Mucosa of descending colon (tissue), 3 donors: Measurements from ENCODE around the gene MAT2A. TPM values are rescaled to one million over a fixed set of nuclear protein-coding genes. Genes with fewer than 3 reads are reported as not detected.
A peak's percentile ranks its signal among the peaks of the same experiment; 100 is the strongest.
"Not testable (repeated sequence)": the region's sequence is repeated elsewhere in the genome, so short reads cannot be mapped to it uniquely, and the experiment has no call there.

ENCODE experiments used
- ATAC-seq: fragments of 200-7000 bp; cut with Tn5 transposase; one replicate; pipeline ENCODE4 v1.9.1; 2020; ENCODE audit warnings: mild to moderate bottlenecking, moderate library complexity
- DNase-seq, 3 donors: peaks; one replicate each; pipeline ENCODE4 v3.0.0-alpha.2; 2020
- H3K36me3 ChIP-seq: fragments of 200-600 bp; one replicate; pipeline ENCODE4 v1.8.0; 2021; ENCODE audit warnings: low read depth, mild to moderate bottlenecking
- H3K4me1 ChIP-seq: fragments of 200-600 bp; one replicate; pipeline ENCODE4 v1.8.0; 2021; ENCODE audit warnings: low read depth, mild to moderate bottlenecking
- H3K4me3 ChIP-seq: fragments of 200-600 bp; one replicate; pipeline ENCODE4 v1.8.0; 2021; ENCODE audit warnings: mild to moderate bottlenecking
- H3K9me3 ChIP-seq: fragments of 200-600 bp; one replicate; pipeline ENCODE4 v1.8.0; 2021; ENCODE audit warnings: mild to moderate bottlenecking
- CTCF ChIP-seq: fragments of 200-600 bp; IDR thresholded peaks from one replicate; pipeline ENCODE4 v1.8.0; 2022; ENCODE audit warnings: antibody characterized with exemption, mild to moderate bottlenecking
- intact Hi-C, 2 donors: fragments of 100-400 bp; cut with DNase I in 1 of 2; cut with micrococcal nuclease in 1 of 2; formaldehyde crosslinking; loops; one replicate each; pipeline versions ENCODE4 v1.11.0 to v1.11.1; 2022; cut with DNase I, micrococcal nuclease
- total RNA-seq, 3 donors: library from RNA; stranded (reverse); fragmentation: NEBNext Ultra II Directional in 2 of 3; extraction: Animal tissue kit (Norgen Biotek cat#: 25700) in 2 of 3; gene quantifications; one replicate each; pipeline versions ENCODE4 v1.2.1 to v1.2.4, GENCODE V29; 2021 to 2023
- donor health status: DM: no; HTN: no; CAD: no; lungs with moderate emphysema.
- donor health status: DM: no; HTN: no; CAD: no.
- donor health status: DM: no; HTN: yes; CAD: no.

Gene MAT2A
- total RNA-seq, 3 donors from 2014 or later = 156 to 229 (median 167) TPM

DNA sequence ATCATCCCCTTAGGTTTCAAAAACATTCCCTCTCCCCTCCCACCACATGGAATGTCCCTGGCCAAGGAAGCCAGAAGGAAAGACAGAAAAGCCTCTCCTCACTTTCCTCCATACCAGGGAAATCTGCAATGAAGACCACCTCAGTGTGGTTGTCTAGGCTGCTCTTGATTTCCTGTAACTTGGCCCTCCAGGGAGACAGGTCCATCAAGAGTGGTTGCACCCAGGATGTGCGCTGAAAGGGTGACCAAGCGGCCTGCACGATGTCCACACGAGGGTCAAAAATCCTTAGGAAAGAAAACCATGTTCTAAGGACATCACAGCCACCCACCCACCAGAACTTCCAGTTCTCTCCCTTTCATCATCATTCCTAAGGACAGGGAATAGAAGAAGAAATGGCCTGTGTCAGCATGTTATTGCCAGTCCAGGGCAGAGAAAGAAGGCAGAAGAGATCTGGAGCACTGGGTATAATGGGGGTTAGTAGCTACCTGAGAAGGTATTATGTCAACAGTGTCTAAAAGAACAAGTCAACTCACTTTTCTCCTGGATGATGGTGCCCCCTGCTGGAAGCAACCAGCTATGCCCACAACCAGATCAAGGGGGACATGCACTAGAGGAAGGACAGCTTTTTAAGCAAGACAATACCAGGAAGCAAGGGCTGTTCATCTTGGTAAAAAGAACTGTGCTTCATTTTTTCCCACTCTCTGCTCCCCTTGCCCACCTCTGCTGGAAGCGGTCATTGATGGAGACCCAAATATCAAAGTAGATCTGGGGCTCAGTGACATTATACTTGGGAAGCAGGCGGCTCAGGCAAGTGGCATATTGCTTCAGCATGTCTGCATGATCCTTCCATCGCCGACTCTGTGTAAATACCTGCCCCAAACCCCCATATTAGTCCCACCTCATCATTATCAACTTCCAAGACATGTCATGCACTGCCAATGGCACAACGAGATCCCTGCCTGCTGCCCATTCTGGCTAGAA lies 13.0 kb downstream of the MAT2A start:
- DNase-seq = peak; percentile 78 to 92 (median 89)
- ATAC-seq = peak; percentile 91
- no peaks in the 10 kb centered on the region for H3K4me1 ChIP-seq
- H3K36me3 ChIP-seq = no peaks in the 10 kb centered on the region
- intact Hi-C loops = loop anchor here (1.0 to 5.0 kb wide), 2 partner anchors 130 to 132 kb away; no protein-coding TSS in a partner anchor
- H3K4me3 ChIP-seq = no peak overlapping the region
- peak; percentile 79 for TF ChIP-seq CTCF
- H3K9me3 ChIP-seq = no peaks in the 10 kb centered on the region

- Histone ChIP-seq H3K9me3 (no peaks in the 10 kb centered on the region), H3K4me1 (no peaks in the 10 kb centered on the region), H3K36me3 (no peaks in the 10 kb centered on the region), H3K4me3 (no peak overlapping the region)
- intact Hi-C loops = loop anchor here in 1 of 2 donors (5.0 kb wide), 1 partner anchor 131 kb away; no protein-coding TSS in a partner anchor
- DNase-seq (no peak), ATAC-seq (no peak)
- TF ChIP-seq CTCF = no peak
Measured at GRCh38 chr2:85553184-85553583, 14.2 kb downstream of the MAT2A start.

- Histone ChIP-seq H3K4me3 (no peak overlapping the region), H3K9me3 (no peaks in the 10 kb centered on the region), H3K36me3 (no peaks in the 10 kb centered on the region), H3K4me1 (peaks cover 3% of the 10 kb centered on the region)
- ATAC-seq = no peak
- DNase-seq = no peak
- intact Hi-C loops = loop anchor here in 1 of 2 donors (5.0 kb wide), 1 partner anchor 133 kb away; no protein-coding TSS in a partner anchor
- no peak for TF ChIP-seq CTCF
Measured at GRCh38 chr2:85554980-85555612, 16.1 kb downstream of the MAT2A start.

- no peak for TF ChIP-seq CTCF
- H3K36me3 ChIP-seq = no peaks in the 10 kb centered on the region
- intact Hi-C loops = no loop called here
- H3K9me3 ChIP-seq = no peaks in the 10 kb centered on the region
- H3K4me3 ChIP-seq = no peak overlapping the region
- DNase-seq (no peak), ATAC-seq (no peak)
- H3K4me1 ChIP-seq = peaks cover 7% of the 10 kb centered on the region
Measured at GRCh38 chr2:85557130-85557529, 18.2 kb downstream of the MAT2A start.

DNA sequence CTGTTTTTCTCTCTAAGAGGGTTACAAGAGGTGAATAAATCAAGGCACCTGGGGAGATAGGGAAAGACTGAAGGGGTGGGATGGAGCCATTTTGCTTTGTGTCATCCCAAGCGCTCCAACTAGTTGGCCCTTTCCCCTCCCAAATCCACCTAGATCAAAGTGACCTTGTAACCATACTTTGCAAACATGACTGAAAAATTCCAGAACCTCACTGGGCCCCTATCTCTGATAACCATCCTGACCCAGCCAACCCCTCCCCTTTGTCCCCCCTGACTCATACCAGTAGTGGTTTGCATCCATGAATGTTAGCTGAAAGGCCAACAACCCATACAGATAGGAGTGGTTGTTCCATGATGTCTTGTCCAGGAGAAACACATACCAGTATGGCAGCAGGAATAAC lies 19.2 kb downstream of the MAT2A start:
- DNase-seq = no peak
- Histone ChIP-seq H3K4me3 (no peak overlapping the region), H3K4me1 (peaks cover 7% of the 10 kb centered on the region), H3K9me3 (no peaks in the 10 kb centered on the region), H3K36me3 (no peaks in the 10 kb centered on the region)
- no peak for ATAC-seq
- intact Hi-C loops = no loop called here
- TF ChIP-seq CTCF = no peak

- H3K4me1 ChIP-seq, ATAC-seq, H3K4me3 ChIP-seq, DNase-seq, H3K9me3 ChIP-seq, intact Hi-C loops, H3K36me3 ChIP-seq: not testable (repeated sequence)
Measured at GRCh38 chr2:85560403-85560726, 21.4 kb downstream of the MAT2A start.
